ENCODE data around the gene MSRB1.

MSRB1 gene

DNA sequence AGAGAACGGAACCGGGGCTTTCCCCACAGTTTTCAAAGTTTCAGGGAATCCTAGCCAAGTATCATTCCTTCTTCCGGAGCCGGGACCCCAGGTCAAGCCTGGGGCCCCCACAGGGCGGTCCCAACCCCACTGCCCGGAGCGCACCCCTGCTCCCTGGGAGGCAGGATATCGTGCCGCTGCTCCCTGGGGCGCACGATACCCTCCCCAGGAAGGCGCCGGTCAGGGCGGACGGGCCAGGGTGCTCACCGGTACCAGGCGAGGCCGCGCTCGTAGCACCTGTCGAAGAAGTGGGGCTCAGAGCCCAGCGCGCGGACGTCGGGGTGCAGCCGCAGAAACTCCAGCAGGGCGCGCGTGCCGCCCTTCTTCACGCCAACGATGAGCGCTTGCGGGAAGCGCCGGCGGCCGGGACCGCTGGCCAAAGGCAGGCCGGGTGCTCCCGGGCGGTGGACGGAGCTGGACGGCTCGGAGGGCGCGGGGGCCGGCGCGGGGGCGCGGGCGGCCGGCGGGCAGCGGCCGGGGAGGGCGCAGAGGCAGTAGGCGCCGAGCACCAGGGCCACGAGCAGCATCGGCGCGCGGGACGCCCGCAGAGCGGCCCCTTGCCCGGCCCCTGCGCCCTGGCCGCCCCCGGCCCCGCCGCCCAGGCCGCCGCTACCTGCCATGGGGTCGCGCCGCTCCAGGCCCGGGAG, 25.2 kb downstream of the MSRB1 start:
- DNase-seq (ENCODE audit: low read depth in 2 of 2) = no peak

DNA sequence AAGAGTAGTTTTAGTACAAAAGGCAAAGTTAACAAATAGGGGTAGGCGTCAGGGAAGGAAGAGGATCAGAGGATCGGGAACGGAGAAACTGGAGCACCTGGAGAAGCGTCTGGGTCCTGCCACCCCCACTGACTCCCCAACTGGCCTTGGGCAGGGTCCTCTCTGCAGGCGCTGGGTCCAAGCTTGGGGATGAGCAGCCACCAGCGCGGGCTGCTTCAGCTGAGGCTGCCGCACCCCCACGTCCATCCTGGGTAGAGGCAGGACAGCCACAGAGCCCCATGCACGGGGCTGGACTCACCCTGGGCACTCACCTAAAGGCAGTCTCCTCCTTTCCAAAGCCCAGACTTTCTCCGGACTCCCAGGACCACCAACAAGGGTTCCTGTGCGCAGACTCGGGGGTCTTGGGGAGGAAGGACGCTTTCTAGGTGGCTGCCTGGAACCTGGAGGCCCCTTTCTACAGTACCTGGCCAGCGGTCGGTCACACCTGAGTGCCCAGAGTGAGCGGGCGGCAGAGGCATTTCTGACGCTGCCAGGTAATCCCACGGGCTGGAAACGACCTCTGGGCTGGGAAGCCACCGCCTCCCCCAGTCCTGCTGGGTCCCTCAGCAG, 25.8 kb downstream of the MSRB1 start:
- no peak for DNase-seq (ENCODE audit: low read depth in 2 of 2)

DNA sequence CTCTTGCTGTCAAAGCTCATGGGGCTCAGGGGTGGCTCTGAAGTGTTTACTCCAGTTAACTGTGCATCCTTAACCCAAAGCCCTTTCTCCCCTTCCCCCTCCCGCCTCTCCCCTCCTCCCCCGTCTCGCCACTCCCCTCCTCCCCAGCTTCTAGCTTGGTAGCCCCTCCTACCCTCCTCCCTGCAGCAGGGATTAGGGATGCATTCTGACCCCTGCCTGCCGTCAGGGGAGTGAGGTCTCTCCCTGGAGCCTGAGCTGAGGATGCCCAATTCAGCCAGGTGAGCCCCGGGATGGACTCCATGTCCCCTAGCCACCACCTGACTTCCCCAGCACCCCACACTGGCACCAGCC, 26.4 kb downstream of the MSRB1 start:
- DNase-seq (ENCODE audit: low read depth in 2 of 2) = no peak

DNA sequence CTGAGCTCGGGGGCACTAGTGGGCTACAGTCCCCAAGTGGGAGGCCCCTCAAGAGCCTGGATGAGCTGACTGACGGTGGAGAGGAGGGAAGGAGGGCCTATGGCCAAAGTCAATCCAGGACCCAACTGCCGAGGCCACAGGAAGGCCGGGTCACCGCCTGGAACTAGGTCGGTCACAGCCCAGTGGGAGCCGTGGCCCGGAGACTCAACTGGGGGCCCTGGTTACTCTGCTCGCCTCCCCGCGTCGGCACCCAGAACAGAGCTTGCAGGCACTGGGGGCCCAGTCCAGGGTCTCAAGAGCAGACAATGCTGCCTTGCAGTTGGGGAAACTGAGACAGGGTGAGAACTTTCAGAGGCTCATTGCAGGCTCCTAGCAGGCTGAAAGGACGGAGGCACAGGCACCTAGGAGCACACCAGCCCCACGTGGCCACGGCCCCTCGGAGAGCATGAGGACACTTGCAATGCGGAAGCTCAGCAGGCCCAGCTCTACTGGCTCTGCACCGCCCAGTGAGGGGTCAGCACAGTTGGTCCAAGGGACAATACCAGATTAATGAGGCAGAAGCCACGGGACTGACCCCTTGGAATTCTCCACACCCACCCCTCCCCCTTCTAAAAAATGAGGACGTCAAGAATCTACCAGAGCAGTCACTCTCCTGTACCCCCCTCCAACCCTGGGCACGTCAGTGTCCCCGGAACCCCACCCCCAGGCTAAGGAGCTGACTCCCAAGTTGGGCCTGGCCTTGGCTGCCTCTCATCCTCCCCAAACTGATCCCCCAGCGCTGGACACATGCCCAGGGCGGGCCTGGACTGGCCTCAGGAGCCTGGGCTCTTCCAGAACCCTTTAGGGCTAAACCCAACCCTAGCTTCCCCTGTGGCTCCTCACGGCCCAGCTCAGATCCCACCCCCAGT, 27.0 kb downstream of the MSRB1 start:
- no peak for DNase-seq (ENCODE audit: low read depth in 2 of 2)

DNA sequence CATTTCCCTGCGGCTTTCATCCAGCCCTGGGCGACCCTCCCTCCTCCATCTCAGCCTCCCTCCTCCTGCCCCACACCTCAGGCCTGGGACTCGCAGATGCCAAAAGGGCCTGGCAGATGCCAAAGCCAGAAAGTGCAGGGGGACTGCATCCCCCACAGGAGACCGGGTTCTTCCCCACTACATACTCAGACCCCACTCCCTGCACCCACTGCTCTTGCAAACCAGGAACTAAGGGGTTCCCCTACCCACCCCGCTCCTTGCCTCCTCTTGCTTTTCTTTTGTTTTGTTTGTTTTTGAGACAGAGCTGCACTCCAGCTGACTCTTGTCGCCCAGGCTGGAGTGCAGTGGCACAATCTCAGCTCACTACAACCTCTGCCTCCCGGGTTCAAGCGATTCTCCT, 28.0 kb downstream of the MSRB1 start:
- no peak for DNase-seq (ENCODE audit: low read depth in 2 of 2)

DNA sequence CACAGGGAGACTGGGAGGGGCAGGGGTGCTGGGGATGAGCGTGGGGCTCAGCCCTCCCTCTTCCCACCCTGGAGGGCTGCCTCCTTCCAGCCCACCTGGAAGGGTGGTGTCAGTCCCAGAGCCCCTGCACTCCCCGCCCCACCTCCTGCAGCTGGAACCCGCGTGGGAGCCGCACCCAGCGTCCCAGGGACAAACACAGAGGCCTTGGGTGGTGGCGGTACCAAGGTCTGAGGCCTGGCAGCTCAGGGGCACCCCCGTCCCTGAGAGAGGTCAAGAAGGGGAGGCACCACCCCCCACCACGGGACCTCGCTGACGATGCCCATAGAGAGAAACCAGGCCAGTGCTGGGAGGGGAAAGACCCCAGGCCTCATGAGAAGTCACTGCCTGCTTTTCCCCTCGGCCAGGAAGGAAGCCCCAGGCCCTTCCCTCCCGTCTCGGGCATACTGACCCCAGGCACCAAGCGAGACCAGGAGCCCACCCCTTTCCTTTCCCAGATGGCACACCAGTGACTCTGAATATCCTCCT, 28.9 kb downstream of the MSRB1 start:
- no peak for DNase-seq (ENCODE audit: low read depth in 2 of 2)

DNA sequence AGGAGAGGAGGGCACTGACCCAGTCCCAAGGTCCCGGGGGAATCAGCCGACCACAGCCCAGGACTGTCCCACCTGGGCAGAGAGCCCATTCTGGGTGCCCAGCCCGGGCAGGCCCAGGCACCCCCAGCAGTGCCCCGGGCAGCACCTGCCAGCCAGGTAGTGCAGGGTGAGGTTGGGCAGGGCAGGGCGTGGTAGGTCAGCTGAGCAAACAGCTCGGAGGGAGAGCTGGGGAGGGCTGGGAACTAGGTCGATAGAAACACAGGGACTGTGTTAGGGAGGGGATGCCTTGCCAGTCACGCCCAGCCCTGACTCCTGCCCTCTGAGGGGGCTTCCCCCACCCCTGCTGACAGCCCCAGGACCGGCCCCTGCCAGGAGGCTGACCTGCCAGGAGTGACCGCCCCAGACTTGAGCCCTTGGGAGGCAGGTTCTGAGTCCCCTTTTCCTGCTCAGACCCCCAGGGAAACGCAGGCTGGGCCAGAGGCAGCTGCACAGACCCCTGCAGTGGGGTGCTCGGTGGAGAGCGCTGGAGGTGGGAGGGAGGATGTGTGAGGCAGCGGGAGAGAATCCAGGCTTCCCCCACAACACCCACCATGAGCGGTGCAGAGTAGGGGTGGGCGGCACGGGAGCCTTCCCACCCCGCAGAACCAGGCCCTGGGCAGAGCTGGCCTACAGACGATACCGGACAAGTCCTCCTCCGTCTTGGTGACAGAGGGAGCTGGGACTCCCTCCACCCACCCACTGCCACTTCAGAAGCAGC, 29.5 kb downstream of the MSRB1 start:
- no peak for DNase-seq (ENCODE audit: low read depth in 2 of 2)

DNA sequence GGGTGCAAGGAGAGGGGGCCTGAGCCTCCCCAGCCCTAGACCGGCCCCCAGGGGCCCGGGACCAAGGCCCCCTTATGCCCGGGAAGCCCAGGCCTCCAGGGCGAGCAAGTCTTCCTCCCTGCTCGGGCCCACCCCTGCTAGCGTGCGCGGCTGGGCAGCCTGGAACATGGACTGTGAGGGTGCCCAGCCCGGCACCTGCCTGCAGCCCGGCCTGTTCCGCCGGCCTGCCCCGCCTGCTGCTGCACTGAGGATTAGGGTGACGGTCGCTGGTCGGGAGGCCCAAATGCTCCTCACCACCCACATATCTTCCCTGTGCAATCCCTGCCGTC, 30.8 kb downstream of the MSRB1 start:
- DNase-seq (ENCODE audit: low read depth in 2 of 2) = no peak

DNA sequence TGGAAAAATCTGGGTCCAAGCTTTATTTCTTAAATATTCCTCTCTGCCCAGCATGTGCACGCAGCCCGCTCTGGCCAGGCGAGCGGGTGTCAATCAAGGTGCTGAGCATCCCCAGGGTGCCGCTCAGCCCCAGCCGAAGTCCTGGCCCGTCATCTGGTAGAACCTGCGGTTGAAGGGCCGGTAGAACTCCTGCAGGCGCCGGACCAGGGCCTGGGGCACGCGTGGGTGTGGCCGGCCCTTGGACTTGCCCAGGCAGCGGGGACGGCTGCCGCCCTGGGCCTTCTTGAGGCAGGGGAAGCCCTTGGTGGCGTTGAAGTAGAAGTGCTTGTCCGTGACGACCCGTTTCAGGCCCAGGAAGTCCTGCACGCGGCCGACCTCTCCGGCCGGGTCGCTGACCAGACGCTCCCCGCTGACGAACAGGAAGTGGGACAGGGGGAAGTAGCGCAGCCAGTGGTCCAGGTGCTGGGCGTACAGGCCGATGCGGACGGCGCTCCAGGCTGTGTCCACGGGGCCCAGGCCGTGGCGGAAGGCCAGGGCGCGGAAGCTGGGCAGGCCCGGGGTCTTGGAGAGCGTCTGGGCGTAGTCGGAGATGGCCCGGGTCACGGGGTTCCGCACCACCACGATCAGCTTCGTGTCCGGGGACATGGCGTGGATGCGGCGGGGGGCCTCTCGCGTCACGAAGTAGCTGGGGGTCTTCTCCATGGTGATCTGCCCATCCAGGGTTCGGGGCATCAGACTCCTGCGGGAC, 31.4 kb downstream of the MSRB1 start:
- DNase-seq (ENCODE audit: low read depth in 2 of 2) = no peak

DNA sequence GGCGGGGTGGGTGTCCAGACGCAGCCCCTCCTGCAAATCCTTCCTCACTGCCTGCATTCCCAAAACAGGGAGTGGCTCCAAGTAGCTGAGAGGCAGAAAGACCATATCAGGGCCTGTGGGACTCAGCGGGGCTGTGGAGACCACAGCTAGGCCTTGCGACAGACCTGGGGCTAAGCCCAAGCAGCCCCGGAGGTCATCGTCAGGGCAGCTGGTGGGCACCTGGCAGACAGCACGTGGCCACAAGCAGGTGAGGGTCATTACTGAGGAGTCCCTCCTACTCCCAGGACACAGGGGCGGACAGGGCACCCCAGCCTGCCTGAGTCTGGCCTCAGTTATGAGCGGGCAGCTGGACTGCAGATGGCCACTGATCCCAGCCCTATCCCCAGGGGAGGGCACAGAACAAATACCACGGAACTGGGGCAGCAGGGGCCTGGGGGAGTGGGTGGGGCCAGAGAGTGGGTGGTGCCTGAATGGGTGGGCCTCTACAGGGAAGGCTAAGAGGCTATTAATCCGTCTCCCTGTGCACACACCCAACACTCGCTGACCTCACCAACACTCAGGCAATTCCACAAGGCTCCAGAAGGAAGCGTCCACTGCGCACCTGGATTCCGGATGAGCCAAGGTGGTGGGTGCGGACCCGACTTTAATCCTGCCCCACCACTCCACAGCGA, 33.3 kb downstream of the MSRB1 start:
- DNase-seq (ENCODE audit: low read depth in 2 of 2) = no peak

DNA sequence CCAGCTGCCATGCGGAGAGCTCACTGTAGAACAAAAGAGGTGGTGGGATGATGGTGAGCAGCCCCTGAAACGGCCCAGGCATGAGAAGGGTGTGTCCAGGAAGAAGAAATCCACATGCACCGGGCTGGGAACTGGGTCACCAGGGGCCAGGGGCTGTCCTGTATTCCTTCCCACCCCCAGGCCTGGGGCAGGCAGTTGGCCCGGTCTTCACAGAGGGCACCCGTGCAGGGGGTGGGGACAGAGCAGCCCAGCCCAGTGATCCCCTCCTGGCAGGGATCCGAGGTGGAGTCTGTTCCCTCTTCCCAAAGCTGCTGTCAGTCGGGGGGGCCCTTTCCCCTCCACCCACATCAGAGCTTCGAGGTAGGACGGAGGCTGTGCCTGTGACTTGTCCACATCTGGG, 34.0 kb downstream of the MSRB1 start:
- no peak for DNase-seq (ENCODE audit: low read depth in 2 of 2)

DNA sequence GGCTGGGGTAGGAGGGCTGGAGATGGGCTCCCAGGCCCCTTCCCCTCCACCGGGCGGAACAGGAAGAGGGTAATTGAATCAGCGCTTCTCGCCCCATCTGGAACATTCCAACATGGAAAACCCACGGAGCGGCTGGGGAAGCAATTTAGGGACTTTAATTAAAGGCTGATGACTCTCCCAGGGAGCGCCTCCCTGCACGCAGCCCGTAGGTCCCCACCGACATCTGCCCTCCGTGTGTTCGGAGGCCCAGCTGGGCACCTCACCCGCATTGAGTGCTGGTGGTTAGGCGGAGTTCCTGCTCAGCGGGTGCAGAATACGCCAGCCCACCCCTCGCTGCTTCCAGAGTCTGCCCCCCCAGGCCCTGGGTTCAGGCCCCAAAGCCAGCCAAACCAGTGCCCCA, 34.8 kb downstream of the MSRB1 start:
- no peak for DNase-seq (ENCODE audit: low read depth in 2 of 2)

DNA sequence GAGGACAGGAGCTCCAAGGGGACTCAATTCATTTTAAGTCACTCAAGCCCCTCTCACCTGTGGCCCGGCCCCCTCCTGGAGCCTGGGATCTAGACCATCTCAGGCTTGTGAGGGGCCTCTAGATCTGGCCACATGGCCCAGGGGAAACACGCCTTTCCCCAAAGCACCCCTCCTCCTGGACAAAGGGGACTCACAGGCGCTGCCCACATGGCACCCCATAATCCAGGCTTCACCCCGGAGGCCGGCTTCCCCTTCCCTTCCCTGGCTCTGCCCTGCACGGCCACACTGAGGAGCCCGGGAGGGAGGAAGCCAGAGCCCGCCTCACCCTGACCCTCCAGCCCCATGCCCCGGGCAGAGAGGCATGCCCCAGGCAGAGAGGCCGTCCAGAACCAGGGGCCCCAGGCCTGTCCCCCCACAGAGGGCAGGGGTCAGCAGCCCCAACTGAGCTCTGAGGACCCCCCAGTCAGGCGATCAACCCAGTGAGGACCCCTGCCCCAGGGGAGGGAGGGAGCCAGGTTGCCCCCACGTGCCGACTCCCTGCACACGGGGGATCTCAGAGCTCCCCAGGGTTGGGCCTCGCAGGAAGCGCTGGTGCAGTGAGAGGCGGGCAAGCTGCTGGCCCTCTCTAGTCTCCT, 35.7 kb downstream of the MSRB1 start:
- no peak for DNase-seq (ENCODE audit: low read depth in 2 of 2)

DNA sequence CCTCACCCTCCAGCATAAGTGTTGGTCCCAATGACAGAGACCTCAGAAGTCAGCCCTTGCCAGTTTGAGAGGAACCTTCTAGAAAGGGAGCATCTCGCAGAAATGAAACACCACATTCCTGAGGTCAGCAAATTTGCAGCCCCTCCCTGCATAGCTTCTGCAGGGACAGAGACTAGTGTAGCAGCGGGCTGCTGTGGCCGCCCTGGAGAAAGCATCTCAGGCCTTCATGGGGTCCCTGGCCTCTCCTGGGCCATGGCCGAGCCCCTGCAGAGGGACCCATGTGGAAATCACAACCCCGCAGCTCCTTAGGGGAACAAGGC, 36.2 kb downstream of the MSRB1 start:
- DNase-seq (ENCODE audit: low read depth in 2 of 2) = no peak

DNA sequence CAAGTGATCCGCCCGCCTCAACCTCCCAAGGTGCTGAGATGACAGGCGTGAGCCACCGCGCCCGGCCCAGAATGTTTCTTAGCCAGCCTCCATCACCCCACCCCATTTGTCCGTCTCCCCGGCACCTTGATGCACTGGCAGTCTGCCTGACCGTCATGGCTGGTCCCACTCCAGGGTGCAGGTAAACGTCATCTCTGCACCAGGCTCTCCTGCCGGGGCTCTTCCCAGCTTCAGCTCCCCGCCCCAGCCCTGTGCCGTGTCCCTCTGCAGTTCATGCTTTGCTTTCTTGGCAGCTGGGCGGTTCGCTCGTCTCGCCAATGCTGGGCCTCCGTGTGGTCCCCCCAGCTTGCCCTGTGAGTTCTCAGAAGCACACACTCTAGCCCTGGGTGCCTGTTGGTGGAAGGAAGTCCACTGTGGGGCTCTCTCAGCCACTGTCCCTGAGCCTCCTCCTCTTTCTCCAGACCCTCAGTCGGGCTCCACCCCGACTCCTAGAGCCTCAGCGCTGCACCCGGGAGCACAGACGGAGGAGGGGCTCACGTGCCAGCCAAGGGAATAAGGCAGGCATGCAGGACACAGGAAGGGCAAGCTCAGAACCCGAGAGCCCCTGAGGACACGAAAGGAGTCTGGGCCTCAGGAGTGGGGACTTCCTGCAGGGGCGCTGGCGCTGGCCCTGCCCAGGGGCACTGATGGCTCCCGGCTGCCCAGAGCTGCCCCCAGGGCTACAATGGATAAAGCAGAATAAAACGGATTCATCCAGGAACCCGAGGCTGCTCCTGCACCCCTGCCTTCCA, 36.7 kb downstream of the MSRB1 start:
- DNase-seq (ENCODE audit: low read depth in 2 of 2) = no peak

DNA sequence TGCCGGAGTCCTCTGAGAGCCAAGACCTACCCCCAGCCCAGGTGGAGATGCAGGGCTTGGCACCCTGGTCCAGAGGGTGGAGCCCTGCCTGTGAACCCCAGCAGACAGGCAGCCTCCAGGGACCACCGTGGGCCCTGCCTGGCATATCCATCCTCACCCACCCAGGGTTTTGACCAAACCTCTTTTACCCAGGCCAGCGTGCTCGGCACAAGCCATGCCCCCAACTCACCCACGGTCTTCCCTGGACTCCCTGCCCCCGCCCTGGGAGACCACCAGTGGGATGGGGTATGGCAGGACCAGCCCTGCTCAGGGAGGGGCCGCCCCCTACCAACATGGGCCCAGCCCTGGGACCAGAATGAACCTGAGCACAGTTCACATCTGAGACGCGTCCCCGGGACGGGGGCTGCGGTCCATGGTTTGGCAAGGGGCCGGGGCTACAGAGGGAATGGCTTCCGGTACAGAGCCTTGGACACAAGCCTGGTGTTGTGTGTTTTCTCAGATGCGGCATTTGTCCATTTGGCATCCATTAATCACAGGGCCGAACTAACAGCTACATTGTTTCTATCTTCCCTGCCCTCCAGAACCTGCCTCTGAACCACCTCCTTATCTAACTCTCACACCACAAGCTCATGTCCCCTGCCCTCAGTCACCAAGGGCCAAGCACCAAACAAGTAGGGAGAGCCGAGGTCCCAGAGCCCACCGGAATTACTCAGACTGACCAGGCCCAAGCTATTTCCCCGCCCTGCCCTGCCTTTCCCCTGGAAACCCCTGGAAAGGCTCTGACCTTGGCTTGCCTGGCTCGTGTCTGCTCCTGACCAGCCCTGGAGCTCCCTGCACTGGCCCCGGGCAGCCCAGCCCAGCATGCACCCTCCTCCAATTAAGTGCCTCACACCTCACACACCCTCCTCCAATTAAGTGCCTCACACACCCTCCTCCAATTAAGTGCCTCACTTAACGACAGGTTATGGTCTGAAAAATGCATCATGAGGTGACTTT, 38.9 kb downstream of the MSRB1 start:
- no peak for DNase-seq (ENCODE audit: low read depth in 2 of 2)

DNA sequence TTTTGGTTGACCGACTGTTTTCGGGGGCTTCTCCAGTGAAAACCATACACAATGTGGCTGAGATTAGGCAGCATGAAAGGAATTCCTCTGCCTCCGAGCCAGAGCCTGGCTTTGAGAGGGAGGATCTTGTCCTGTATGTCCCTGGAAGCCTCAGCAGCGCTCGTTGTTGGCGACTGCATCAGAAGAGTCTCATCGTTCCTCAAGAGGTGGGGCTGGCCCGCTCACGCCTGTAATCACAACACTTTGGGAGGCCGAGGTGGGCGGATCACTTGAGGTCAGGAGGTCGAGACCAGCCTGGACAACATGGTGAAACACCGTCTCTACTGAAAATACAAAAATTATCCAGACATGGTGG, 39.8 kb downstream of the MSRB1 start:
- no peak for DNase-seq (ENCODE audit: low read depth in 2 of 2)

DNA sequence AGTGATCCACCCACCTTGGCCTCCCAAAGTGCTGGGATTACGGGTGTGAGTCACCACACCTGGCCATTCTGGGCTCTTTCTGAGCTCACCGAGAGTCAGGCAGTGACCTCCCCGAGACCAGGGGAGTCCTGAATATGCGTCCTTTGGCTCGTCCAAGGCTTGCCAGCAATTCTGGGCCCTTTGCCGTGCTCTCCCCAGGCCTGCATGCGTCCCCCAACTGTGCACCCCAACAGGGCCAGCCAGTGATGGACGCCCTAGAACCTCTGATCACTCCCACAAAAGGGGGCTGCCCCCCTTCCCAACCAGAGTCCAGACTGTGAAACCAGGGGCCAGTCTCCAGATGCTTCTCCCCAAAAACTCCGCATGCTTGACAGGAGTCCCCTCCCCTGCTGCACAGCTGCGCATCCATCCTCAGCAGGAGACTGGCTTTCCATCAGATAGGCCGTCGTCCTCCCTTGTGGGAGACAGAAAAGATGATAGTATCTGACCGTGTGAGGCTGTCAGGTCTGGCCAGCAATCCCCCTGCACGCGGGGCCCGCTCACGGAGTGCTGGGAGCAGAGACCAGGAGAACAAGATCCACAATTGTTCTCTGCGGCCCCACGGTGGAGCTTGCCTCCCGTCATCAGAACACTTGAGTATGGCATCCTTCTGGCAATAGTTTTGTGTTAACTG, 40.3 kb downstream of the MSRB1 start:
- no peak for DNase-seq (ENCODE audit: low read depth in 2 of 2)

All from stimulated activated CD8-positive, alpha-beta memory T cell treated with anti-CD3 and anti-CD28 coated beads, Interleukin-2, amount 100 ng/mL, for 48 hours (primary cell).